Mucosa of gallbladder (tissue), 1 donor: ENCODE data around the gene PTPN11. TPM values are rescaled to one million over a fixed set of nuclear protein-coding genes. Genes with fewer than 3 reads are reported as not detected.
A peak's percentile ranks its signal among the peaks of the same experiment; 100 is the strongest.
"Not testable (repeated sequence)": the region's sequence is repeated elsewhere in the genome, so short reads cannot be mapped to it uniquely, and the experiment has no call there.

ENCODE experiments used
- DNase-seq: peaks from one replicate; pipeline ENCODE4 v3.0.0-alpha.2; 2020; ENCODE audit warnings: low spot score
- total RNA-seq: library from RNA; stranded (reverse); gene quantifications from one replicate; pipeline ENCODE4 v1.2.1, GENCODE V29; 2021
- donor health status: DM: no; HTN: no; CAD: no.

Gene PTPN11
- 96.8 TPM for total RNA-seq

DNA sequence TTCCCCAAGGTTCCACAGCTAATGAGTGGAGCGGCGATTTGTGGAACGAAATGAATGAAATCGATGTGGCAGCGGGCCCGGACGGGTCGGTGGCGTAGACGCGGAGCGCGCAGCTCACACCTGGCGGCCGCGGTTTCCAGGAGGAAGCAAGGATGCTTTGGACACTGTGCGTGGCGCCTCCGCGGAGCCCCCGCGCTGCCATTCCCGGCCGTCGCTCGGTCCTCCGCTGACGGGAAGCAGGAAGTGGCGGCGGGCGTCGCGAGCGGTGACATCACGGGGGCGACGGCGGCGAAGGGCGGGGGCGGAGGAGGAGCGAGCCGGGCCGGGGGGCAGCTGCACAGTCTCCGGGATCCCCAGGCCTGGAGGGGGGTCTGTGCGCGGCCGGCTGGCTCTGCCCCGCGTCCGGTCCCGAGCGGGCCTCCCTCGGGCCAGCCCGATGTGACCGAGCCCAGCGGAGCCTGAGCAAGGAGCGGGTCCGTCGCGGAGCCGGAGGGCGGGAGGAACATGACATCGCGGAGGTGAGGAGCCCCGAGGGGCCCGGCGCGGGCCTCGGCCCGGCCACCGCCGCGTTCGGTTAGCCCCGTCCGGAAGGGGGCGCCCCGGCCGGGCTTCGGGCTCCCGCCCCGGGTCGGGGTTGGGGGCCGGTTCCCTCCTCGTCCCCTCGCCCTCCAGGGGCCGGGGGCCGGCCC, at the start of gene PTPN11:
PTPN11 (plus strand) TSS at position 340 of the 689 bp plus-strand sequence; CDS start at position 505, 165 bp downstream.
- peak; percentile 87 for DNase-seq

DNA sequence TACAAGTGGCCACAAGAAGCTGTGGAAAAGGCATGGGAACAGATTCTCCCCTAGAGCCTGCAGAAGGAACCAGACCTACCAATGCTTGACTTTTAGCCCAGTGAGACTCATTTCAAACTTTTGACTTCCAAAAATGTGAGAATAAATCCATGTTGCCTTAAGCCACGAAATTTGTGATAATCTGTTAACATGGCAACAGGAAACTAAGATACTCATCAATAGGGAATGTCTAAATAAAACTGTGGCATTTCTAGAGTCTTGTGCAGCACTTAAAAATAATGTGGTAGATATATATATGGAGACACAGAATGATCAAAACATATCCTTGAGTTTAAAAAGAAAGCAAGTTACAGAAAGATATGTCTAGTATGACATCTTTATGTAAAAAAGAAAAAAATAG, 48.5 kb upstream of the PTPN11 start:
- no peak for DNase-seq

DNA sequence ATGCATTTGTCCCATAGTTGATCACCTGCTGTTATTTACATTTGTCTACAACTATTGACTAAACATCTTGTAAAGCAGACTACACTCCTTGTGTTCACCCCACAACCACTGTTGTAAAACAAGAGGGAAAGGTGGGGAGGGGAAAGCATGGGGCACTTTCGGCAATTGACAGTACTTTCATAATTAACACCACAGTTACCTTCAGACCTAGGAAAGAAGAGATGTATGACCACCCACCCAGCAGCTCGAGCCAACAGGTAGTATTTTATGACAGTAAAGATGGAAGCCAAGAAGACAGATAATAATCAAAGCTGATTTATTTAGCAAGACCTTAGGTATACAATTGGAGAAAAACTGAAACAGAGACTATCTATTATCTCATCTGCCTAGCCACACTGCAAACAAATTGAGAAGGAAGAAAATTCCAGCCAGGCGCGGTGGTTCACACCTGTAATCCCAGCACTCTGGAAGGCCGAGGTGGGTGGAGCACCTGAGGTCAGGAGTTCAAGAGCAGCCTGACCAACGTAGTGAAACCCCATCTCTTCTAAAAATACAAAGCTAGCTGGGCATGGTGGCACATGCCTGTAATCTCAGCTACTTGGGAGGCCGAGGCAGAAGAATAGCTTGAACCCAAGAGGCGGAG, 47.8 kb upstream of the PTPN11 start:
- DNase-seq: no peak

DNA sequence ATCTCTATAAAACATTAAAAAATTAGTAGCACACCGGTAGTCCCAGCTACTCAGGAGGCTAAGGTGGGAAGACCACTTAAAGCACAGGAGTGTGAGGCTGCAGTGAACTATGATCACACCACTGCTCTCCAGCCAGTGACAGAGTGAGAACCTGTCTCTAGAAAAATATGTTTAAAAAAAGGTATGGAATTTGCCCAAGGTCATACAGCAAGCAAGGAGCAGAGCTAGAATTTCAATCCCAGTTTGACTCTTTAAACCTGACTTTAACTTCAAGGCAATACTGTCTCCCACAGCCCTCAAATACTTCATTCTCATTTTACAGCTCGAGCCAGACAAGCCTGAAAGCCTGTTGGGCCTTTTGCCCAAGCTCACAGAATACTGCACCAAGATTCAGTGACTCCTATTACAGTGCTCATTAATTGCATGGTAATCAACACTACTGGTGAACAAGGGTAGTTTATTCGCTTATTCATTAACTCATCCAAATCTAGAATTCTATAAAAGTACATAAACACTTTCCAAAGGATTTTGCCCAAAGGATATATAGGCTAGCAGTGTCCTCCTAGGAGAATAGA, 44.5 kb upstream of the PTPN11 start:
- DNase-seq: no peak

DNA sequence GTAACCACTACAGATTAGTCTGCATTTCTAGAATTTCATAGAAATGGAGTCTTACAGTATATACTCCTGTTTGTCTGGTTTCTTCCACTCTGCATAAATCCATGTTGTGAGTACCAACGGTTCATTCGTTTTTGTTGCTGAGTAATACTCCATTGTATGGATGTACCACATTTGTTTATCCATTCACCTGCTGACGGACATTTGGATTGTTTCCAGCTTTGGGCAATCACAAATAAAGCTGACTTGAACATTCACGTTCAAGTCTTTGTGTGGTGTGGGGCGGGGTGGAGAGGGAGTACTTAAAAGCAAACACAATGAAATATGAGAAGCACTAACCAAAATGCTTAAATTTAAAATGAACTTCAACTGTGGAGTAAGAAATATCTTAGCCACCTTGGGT, 43.6 kb upstream of the PTPN11 start:
- DNase-seq: no peak

DNA sequence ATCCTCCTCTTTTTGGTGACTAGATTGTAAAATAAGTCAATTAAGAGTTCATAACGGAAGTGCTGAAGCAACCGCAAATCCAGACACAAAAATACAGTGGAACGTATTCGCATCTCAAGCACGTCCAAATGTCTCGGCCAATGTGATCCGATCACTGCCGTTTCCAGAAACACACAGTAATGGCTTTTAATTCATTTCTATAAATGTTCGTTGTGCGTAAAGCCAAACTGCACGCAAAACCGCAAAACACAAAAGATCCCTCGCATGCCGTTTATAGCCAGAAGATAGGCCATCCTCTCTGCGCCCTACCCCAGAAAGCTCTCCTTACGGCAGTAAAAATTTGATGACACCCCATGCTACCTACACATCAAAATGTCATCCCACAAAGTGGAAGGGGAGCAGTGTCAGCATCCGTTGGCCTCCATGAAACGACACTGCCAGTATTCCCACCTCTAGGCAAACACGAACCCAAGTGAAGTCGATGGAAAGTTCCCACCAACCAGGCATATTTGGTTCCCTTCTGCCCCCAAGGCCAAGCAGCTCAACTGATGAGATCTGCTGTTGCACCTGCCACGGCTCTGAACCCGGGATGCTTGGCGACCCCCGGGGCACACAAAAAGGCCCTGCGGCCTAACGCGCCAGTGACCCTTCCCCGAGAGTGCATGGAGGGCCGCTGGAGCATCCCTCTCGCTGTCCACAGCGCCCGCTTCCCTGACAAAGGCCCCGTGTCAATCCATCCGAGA, 37.9 kb upstream of the PTPN11 start:
- DNase-seq: no peak

DNA sequence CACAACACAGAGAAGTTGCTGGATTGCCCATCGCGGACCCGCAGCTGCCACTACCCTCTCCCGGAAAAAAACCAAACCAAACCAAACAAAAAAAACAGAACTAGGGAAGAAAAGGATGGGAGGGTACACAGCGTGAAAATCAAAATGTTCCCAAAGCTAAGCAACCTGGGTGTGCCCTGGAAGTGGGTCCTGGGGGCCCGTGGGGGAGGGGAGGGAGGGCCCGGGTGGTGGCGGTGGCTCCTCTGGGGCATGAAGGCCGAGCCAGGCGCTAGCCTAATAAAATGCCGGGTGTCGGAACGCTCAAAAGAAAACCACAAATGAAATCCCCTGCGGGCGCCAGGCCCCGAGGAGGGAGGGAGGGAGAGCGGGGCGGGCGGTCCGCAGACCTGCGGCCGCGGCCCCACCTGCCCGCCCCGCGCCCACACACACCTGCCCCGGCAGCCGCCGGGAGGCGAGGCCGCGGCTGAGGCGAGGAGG, 37.3 kb upstream of the PTPN11 start:
- no peak for DNase-seq

DNA sequence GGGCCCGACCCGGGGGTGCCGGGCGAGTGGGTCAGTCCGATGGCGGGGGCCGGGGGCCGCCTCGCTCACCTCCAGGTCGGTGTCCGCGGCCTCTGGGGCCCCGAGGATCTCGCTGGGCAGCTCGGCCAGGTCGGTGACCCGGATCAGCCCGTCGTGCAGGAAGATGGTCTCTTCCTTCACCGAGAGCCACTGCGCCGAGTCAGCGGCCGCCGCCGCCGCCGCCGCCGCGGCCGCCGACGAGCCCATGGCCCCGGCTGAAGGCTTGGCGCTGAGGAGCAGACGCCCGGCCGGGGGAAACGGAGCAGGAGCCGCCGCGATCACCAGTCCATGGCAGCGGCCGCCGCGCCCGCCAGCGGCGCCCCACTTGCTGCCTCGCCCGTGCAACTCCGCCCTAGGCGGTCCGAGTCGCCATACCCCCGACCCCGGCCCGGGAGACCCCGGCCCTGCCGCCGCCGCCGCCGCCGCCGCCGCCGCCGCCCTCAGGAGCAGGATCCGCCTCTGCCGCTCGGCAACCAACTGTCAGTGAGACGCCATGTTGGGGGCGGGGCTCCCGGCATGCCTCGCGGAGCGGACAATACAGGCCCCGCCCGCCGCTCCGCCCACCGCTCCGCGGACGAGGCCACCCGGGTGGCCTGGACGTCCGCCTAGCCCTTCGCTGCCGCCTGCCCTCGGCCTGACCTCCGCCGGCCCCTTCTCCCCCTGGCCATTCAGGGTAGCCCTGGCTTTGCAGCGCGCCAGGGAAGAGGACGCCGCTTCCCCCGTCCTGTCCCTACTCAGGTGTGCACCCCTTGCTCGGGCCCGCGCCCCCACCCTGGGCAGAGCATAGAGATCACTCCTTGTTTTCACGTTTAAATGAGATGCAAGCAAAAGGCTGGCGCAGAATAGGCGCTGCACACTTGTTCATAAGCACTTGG, 36.6 kb upstream of the PTPN11 start, which contains the start of gene HECTD4:
HECTD4 (minus strand) TSS at position 549 of the 914 bp plus-strand sequence; CDS start at position 246, 303 bp downstream.
- DNase-seq: peak; percentile 95

DNA sequence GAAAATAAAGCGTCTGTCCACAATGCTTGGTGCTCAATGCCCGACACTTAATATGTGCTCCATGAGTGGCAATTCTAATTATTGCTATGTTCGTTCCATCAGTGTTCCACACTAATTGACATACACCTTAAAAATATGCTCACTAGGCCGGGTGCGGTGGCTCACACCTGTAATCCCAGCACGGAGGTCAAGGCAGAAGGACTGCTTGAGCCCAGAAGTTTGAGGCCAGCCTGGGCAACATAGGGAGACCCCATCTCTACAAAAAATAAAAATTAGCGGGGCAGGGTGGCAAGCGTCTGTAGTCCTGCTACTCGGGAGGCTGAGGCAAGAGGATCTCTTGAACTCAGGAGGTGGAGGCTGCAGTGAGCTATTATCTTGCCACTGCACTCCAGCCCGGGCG, 35.9 kb upstream of the PTPN11 start:
- no peak for DNase-seq

DNA sequence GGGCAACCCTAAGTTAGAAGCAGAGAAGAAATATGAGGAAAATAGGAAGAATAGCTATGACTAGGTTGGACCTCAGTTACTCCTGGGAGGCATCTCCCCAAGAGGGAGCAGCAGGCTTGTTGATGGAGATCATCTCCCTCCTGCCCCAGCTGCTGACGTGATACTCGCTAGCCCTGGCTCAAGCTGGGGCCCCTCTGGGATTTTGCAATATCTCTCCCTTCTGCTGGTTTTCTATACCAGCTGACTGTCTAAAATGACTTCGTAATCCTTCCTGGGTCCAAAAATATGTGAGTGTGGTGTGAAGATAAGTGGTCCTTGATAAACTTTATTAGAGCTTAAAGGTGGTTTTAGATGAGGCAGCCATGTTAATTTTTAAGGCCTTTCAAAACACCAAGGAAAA, 32.0 kb upstream of the PTPN11 start:
- DNase-seq: no peak

DNA sequence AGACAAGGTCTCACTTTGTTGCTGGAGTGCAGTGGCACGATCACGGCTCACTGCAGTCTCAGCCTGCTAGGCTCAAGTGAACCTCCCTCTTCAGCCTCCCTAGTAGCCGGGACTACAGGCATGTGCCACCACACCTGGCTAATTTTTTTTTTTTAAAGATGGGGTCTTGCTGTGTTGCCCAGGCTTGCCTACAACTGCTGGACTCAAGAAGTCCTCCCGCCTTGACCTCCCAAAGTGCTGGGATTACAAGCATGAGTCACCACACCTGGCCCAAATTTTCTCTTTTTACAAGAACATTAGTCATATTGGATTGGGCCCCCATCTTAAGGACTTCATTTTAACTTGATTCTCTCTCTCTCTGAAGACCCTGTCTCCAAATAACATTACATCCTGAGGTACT, 29.5 kb upstream of the PTPN11 start:
- no peak for DNase-seq

DNA sequence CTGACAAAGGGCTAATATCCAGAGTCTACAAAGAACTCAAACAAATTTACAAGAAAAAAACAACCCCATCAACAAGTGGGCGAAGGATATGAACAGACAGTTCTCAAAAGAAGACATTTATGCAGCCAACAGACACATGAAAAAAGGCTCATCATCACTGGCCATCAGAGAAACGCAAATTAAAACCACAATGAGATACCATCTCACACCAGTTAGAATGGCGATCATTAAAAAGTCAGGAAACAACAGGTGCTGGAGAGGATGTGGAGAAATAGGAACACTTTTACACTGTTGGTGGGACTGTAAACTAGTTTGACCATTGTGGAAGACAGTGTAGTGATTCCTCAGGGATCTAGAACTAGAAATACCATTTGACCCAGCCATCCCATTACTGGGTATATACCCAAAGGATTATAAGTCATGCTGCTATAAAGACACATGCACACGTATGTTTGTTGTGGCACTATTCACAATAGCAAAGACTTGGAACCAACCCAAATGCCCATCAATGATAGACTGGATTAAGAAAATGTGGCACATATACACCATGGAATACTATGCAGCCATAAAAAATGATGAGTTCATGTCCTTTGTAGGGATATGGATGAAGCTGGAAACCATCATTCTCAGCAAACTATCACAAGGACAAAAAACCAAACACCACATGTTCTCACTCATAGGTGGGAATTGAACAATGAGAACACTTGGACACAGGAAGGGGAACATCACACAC, 28.7 kb upstream of the PTPN11 start:
- not testable (repeated sequence) for DNase-seq

DNA sequence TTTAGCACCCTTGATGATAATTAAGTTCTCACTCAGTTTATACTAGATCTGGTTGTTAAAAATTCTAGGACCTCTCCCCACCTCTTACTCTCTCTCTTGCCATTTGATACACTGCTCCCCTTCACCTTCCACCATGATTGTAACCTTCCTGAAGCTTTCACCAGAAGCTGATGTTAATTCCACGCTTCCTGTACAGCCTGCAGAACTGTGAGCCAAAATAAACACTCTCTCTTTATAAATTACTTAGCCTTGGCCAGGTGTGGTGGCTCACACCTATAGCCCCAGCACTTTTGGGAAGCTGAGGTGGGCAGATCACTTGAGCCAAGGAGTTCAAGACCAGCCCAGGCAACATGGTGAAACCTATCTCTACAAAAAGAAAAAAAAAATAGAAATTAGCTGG, 25.4 kb upstream of the PTPN11 start:
- no peak for DNase-seq

DNA sequence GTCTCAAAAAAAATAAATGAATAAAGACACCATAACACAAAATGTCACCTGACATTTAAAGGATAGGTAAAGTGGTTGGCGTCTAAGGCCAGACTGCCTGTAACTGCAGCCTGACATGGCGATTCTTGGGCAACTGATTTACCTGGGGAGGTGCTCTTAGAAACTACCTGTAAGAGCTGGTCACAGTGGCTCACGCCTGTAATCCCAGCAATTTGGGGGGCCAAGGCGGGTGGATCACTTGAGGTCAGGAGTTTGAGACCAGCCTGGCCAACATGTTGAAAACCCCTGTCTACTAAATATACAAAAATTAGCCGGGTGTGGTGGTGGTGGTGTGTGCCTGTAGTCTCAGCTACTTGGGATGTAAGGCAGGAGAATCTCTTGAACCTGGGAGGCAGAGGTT, 17.7 kb upstream of the PTPN11 start:
- DNase-seq: no peak

DNA sequence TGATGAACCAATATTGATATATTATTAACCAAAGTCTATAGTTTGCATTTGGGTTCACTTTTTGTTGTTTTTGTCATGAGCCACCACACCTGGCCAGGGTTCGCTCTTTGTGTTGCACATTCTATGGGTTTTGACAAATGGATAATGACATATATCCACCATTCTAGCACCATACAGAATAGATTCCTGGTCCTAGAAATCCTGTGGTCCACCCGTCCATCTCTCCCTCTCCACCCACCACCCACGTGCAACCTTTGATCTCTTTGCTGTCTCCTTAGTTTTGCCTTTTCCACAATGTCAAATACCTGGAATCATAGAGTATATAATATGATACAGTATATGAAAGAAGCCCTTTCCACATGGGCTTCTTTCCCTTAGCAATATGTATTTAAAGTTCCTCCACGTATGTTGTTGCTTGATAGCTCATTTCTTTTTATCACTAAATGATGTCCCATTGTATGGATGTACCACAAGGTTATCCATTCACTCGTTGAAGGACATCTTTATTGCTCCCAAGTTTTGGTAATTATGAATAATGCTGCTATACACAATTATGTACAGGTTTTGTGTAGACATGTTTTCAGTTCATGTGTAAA, 16.7 kb upstream of the PTPN11 start:
- no peak for DNase-seq

DNA sequence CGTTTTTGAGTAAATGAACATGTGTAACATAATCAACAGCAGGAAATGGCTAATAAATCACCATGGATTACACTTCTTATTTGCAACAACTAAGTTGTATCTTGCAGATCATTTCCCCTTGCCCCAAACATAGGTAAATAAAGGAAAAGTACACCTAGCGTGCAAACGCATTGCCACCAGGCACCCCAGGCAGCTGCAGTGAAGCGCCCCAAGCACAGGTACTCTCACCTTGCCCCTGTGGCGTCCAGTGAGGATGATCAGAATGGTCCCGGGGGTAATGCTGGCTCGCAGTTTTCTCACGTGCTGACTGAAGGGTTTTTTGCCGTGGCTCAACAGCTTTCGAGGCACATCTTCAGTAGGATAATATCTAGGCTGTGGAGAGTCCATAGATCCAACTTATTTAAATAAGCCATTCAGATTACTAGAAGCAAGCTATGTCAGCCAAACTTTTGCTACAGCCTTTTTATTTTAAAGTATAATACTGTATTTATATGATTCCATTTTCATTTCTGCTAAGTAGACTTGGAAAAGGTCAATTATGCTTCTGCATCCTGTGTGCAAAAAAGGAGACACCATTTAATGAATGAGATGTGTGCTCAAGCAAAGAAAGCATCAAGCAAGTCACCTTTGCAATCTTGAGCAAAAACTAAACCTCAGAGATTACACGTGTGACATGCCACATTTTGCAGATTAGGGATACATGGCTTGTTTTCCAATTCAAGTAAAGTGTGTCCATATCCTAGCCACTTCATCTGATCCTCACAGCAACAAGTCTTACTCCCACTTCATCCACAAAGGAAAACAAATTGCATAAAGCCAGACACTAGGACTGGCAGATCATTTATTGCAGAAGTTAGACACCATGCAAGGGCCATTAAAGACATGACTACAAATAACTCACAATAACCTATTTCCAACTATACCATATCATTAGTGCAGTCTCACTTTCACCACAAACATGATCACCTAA, 11.9 kb upstream of the PTPN11 start:
- no peak for DNase-seq

DNA sequence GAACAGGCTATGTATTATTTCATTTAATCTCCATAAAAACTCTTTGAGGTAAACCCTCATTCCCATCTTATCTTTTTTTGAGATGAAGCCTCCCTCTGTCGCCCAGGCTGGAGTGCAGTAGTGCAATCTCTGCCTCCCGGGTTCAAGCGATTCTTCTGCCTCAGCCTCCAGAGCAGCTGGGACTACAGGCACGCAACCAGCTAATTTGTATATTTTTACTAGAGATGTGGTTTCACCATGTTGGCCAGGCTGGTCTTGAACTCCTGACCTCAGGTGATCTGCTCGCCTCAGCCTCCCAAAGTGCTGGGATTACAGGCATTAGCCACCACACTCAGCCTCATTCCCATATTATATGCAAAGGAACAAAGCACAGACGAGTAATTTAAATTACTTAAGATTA, 11.1 kb upstream of the PTPN11 start:
- not testable (repeated sequence) for DNase-seq

DNA sequence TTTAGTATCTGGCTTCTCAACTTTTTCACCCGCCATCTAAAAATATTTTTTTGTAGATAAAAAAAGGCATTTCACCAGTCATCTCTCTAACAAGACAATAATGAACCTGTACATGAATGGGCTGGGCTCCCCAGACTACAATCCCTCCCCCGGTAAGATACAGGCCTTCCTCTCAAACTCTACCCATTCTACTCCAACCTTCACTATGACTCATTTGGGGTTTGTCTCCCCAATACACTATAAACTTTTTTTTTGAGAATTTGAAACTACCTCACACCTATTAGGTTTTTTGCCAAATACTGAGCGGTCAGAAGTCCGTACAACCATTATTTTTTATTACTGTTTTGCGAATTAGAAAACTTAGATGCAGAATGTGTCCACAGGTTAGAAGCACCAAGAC, 10.1 kb upstream of the PTPN11 start:
- no peak for DNase-seq
